GM18858 (cell line): ENCODE measurements around the gene TLR6.

Experiments
- ATAC-seq: cut with Tn5 transposase; IDR thresholded peaks from one replicate; pipeline ENCODE4 v1.9.1; 2021; ENCODE audit not compliant: unreplicated experiment

TLR6 gene, protein sequence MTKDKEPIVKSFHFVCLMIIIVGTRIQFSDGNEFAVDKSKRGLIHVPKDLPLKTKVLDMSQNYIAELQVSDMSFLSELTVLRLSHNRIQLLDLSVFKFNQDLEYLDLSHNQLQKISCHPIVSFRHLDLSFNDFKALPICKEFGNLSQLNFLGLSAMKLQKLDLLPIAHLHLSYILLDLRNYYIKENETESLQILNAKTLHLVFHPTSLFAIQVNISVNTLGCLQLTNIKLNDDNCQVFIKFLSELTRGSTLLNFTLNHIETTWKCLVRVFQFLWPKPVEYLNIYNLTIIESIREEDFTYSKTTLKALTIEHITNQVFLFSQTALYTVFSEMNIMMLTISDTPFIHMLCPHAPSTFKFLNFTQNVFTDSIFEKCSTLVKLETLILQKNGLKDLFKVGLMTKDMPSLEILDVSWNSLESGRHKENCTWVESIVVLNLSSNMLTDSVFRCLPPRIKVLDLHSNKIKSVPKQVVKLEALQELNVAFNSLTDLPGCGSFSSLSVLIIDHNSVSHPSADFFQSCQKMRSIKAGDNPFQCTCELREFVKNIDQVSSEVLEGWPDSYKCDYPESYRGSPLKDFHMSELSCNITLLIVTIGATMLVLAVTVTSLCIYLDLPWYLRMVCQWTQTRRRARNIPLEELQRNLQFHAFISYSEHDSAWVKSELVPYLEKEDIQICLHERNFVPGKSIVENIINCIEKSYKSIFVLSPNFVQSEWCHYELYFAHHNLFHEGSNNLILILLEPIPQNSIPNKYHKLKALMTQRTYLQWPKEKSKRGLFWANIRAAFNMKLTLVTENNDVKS

DNA sequence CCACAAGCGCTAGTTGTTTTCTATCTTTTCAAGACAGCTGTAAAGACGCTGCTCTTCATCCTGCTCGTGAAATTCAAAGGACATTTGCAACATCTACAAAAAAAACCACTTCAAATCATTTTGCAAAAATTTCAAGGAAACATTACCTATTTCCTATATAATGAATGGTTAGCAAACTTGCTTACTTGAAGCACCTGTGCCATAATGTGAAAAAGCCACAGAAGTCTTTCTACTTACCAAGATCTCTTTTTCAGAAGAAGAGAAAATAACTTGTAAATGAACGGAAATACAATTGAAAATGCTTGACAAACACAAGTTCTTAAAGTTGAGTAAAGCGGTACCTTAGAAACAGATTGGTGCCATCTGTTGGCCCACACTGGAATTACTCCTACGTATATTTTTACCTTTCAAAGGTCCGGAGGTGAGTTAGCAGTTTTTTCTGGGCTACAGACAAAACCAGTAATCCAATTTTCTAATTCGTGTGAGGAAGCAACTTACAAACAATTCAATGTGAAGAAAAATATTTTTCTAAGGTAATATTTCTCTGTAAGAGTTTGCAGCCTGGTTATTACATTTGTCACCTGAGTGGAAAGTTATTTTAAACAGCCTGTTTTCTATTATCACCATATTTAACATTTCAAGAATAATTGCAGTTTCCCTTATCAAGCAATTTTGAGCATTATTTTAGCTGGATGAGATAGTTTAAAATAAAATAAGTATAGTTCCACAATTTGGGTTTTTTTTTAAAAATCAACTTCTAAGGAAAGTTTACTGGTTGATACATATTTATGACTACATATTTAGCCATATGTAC is at the start of gene TLR6:
TSS of gene TLR6 (minus strand) at position 294 of the 814 bp plus-strand sequence. CDS start 27,344 bp downstream, outside the sequence.
- no peak for ATAC-seq

DNA sequence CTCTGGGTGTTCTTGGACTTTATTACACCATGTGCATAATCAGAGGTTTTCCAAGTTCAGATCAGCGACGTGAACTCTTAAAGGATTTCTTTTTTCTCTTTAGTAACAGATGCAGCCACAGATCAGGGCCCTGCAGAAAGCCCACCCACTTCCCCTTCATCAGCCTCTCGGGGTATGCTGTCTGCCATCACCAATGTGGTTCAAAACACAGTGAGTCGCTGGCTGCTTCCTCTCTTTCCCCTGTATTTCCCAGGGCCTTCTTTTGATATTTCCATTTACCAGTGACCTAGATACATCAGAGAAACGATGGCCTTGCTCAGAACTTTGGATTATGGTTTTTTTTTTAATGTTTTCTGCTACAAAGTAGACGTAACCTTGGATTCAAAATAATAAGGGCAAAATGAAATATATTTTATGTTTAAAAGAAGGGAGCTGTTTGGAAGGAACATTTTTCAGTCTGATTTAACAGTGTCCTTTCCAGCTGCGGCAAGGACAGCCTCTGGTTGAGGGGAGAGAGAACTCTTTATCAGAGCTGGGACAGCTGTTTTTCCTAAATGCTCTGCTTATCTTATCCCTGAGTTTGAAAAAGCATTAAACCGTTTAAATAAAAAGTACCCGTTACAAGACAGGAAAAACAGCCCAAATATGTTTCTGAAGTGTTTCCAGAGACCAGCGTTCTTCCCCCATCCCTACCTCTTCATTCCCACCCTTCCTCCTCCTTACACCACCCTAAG is 49.2 kb upstream of the TLR6 start:
- no peak for ATAC-seq

DNA sequence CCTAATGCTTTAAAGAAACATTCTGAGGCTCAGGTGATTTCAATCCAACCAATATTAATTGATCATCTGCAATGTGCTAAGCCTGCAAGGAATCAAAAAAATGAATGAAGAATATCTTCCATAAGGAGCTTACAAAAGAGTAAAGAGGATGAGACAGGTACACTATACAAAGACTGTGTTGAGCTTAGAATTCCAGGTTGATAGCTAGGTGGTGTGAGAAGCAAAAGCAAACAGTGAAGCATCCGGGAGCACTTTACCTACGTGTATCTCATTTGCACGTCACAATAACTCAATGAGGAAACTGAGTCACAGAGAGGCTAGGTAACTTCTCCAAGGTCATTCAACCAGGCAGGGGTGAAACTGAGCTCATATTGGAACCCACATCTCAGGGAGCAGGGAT is 48.1 kb upstream of the TLR6 start:
- no peak for ATAC-seq

DNA sequence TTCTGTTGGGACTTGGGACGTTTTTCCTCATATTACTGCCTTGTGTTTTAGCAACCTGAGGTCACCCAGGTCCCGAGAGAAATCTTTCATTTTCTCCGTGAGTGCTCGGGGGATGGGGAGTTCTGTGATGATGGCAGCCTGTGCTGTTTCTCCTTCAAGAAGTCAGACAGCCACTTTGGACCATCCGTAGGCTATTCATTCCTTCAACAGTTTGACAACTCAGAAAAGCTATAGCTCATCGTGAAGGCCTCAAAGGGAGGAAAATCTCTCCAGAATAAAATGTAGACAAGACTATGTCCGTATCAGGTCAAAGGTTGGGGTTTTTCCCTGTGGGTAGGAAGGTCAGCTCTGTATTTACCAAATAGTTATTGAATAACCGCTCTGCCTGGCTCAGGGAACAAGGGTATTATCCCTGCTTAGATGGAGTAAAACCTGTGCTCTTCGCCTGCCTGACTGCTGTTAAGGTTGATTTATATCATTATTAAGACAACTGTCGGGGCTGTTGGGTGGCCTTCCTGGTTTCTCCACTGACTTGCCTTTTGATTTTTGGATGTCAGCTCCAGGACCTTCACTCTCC is 47.6 kb upstream of the TLR6 start:
- ATAC-seq, result no peak

DNA sequence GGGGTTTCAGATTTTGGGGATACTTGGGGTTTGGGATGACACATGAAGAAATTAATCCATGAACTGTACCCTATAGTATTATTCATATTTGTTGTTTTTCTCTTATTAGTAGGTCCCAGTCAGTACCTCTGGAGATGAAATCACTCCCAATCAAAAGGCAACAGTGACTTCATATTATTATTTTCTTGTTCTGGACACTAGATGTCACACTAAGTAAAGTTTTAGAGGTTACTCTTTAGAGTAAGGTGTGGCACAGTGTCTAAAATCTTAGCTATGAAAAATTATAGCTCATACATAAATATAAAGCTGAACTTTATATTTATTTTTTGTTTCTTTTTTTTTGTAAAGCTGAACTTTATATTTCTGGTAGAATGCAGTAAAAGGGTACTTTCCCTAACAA is 46.1 kb upstream of the TLR6 start:
- ATAC-seq, result no peak

DNA sequence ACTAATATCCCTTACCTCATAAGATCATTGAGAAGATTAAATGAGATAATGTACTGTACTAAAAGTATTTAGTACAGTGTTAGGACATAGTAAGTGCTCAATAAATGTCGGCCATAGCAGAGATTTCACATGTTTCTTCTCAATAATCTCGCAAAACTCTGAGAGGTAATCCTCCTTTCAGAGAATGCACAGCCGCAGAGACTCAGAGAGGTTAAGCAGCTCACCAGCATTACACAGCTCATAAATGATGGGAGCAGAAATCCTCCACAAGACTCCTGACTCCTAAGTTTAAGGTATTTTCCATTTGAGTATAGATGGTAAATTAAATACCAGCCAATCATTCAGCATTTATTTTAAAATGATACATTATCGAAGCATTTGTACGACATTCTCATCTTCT is 45.6 kb upstream of the TLR6 start:
- ATAC-seq, result no peak

DNA sequence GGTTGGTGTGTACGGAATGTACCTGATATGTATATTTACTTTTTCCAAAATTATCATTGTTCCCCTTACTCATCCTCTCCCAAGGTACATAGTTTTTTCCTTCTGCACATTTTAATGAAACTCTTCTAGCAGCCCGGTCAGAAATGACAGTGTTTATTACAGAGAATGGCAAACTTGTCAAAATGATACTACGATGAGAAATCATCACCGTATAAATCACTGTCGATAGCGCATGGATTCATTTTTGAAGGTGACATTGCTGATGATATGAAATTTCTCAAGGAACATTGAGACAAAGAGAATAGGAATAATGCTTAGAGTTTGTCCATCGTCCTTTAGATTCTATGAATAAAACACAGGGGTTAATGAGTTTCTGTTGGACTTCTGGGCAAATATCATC is 41.6 kb upstream of the TLR6 start:
- ATAC-seq, result no peak

DNA sequence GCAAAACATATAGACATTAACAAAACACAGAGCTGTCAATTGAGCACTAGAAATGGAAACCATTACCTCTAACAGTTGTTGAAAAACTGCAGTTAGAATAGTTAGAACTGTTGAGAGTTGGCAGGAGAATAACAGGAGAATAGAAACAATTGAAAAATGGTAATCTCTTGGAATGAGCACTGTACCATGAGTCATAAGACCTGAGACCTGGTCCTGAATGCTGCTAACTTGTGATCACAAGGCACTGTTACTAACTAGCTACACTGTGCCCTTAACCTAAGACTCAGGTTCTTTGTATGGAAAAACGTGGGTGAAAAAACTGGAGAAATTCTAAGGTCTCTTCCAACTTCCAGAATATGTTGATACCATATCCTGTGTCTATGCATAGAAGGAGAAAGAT is 40.3 kb upstream of the TLR6 start:
- no peak for ATAC-seq

DNA sequence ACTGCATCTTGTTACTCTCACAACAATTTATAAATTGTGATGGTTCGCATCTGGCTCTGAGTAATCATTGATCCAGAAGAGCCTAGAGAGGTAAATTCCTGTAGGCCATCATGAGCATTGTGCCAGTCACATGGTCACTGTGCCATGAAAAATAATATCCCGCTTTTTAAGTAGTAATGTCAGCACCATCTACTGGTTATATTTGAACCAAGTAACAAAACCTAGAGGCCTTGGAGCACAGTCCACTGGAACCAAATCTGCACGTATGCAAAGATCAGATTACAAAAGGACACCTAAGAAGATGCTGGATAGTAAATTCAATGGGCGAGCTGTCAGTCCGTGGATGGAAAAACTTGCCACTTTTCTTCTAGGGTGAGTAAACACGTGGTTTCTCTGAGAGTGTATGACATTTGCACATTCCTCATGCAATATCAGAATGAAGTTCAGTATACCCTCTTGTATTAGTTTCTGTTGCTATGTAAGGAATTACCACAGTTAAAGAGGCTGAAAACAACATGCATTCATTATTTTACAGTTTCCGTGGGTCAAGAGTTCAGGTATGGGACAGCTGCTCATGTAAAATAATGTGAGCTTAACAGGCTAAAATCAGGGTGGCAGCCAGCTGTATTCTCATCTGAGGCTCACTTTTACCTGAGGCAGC is 37.8 kb upstream of the TLR6 start:
- ATAC-seq, result no peak

DNA sequence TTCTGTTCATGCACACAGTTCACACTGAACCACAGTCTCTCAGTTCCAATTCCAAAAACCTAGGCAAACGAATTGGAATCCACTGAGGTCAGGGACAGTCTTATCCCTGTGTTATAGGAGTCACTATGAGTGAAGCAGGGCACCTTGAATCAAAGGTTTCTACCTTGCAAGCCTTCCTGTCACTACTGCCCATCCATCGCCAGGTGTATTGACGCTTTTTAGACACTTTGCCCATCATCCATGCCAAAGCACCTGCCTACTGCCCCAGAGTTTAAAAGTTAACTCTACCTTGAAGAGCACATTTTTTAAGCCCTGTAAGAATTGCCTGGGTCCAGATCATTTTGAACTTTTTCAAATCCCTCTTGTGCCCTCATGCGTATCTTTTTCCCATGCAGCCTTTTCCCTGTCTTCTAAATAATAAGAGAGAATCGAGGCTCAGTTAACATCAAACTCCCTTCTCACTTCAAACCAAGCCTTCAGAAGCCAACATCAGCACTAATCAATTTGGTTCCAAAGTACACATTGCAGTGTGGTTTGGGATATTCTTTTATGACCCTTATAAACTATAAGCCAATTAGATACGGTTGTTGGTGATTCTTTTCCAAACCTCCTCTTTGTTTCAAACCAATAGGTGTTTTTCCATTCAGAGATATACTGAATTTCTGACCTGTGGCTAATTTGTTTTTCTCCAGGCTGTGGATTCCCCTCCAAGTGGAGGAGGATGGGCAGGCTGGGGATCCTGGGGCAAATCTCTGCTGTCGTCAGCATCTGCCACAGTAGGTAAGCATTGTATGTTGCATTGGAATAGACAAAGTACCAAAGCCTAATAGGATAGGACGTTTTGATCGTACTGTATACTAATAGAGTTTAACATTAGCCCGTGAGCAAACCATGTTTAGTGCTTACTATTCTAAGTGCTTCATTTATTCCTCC is 34.7 kb upstream of the TLR6 start:
- no peak for ATAC-seq

DNA sequence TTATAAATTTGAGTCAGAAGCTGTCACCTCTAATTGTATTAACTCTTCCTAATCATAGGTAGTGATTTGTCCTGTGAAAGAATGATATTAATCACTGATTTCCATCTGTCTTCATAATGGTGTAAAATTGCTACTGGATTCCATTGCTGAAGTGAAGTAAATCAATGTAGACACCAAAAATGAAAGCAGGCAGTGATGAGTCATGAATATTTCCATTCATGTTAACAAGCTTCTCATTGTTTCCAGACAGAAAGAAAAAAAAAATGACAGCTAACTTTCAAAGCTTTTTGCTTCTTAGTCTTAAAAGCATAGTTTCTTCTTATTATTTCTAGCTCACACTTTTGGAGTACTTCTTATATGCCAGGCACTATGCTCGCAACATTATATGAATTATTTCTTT is 32.5 kb upstream of the TLR6 start:
- peak; percentile 78 for ATAC-seq

DNA sequence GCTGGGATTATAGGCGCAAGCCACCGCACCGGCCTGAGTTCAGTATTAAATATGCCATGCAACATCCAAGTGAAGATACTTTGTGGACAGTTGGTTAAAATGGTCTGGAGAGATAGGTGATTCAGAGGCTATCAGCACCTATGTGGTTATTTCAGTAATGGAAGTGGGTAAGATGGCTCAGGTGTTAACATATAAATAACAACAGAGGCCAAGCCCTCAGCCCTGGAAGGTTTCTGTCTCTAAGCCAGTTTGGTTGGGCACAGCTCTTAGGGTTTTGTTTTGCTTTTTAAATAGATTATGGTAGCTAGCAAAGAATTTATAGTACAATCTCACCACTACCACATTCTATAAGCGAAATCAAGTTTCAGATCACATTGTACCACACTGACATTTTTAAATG is 27.6 kb upstream of the TLR6 start:
- ATAC-seq, result no peak

DNA sequence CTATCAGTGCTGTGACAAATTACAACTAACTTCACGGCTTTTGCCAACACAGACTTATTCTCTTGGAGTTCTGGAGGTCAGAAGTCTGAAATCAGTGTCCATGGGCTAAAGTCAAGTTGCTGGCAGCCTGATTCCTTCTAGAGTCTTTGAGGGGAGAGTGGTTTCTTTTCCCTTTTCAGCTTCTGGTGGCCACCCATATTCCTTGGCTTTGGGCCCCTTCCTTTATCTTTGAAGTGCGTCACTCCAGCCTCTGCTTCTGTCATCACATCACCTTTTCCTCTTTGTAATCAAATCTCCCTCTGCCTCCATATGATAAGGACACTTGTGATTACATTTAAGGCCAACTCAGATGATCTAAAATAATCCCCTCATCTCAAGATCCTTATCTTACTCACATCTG is 20.0 kb upstream of the TLR6 start:
- no peak for ATAC-seq

DNA sequence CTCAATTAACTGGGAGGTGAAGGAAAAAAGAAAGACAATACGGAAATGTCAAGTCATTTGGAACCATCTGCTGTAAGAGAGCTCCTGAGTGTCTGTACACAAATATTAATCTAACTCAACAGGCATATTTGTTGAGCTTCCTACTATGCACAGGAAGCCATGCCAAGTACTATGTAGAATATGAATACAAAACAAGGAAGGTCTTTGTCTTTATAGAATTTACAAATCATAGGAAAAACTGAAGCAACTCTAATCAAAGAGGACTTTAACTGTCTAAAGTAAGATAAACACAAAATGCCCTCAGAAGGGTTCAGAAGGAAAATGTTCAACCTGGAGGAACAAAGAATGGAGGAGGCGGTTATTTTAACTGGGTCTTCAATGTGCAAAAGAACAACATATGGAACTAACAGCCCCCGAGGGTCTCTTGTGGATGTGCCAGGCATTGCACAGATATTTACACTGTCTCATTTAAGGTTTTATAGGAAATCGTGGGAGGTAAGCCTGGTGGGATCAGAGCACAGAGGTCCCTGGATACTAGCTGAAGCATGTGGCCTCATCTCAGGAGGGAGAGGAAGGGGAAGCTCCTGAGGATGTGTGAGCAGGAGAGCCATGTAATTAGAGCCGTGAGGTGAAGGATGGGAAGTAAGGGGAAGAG is 16.8 kb upstream of the TLR6 start:
- ATAC-seq, result no peak

DNA sequence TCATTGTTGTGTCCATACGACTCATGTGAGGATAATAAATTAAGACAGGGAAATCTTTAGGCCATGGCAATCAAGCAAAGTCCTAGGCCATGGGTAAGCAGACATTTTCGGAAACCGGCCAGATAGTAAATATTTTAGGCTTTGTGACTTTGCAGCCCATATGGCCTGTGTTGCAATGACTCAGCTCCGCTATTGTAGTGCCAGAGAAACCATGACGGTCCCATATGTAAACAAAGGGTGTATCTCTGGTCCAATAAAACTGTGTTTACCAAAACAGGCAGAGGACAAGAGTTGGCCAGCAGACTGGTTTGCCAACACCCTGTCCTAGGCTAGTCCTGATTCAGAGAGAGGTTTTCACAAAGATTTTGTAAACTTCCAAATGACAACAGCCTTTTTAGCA is 16.0 kb upstream of the TLR6 start:
- no peak for ATAC-seq

DNA sequence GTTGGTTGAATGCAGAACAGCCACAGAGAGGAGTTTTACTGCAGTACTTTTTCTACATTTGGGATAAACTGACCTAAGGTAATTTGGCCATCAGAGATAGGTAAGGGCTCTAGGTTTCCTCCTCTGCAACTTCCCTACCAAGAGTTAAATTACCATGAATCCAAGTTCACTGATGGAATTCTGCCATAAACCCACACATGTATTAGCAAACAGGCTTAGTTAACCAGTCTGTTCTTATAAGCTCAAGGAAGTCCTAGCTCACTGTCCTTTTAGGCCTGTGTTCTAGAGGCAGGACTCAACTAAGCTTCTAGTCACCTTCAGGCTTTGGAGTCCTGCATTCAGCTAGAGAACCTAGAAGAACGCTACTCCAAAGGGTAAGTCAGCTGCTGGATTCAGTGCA is 15.0 kb upstream of the TLR6 start:
- ATAC-seq, result no peak

DNA sequence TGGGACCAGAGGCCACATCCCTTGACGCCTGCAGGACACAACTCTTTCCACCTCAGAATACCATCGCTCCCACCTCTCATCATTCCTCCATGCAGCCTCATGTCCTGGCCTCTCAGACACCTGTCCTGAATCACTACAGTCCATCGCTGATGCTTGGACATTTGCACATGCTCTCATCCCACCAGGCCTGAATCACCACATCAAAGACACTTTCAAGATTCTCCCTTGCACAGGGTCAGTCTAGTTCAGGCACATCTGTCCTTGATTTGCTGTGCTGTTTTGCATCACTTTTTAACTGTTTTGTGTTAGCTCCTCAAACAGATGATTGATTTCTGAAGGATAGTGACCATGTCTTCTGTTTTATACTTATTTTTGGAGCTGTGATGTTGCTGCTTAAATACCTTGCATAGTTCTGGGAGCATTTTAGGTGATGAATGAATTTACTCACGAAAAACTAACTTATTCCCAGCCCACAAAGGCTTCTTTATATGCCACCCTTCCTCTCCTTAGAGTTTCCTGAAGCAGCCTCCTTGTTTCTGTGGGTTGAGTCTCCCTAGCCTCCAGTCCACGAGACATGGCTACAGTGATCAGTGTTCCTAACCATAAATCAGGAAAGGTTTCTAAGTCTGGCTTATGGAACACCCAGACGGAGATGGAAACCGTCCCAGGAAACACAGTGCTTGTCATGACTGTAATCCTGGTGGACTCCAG is 13.6 kb upstream of the TLR6 start:
- ATAC-seq, result no peak

DNA sequence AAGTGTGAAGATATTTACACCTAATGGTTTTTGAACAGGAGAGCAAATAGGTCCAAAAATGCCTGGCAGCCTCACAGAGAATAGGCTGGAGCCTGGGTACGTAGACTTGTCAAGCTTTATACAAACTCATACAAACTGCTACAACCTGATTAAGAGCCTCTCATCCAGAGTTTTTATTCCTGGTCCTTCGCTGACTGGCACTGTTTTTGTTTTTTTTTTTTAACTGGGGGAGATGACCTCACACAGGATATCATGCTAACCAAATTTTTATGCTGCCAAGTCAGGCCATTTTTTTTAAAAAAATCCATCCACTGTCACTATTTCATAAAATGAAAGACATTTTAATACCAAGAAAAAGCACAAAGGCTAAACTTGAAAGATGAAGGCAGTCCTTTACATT is 12.9 kb upstream of the TLR6 start:
- ATAC-seq, result no peak
